Ovary (tissue), 3 donors: ENCODE measurements around the gene ATP13A3.

Experiments
- CTCF ChIP-seq, 3 donors: fragments of 450-650 bp in 2 of 3; fragments of 200-600 bp in 1 of 3; IDR thresholded peaks; one replicate each; pipeline versions ENCODE4 v1.5.1 to v1.8.0; 2016 to 2022; ENCODE audit warnings: antibody characterized with exemption in 3 of 3, mild to moderate bottlenecking in 1 of 3
- POLR2A ChIP-seq: fragments of 450-650 bp; IDR thresholded peaks from one replicate; pipeline ENCODE4 v1.6.1; 2017; ENCODE audit warnings: antibody characterized with exemption, mild to moderate bottlenecking, moderate library complexity
- donor health status: DM: no; HTN: no; CAD: no.

DNA sequence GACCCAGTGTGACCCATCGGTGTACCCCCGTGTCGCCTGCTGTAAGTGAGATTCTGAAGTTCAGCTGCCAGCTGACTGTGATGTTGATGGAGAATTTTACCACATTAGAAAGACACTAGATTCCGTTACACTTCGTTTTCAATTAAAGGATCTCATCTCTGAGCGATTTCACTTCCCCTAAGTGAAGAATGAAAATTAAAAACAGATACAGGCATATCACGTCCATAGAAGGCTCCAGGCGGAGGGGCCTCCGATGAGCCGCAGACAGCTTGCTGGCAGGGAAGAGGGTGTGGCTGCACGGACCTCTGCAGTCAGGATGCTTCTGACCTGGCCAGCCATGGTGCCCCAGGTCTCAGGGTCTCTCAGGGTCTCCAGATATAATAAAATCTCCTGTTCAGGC lies 129.1 kb downstream of the ATP13A3 start:
- TF ChIP-seq POLR2A (no peak), CTCF (IDR thresholded peaks at IDR 0.05) (no peak)
